ENCODE data around the gene ADCY2.

DNA sequence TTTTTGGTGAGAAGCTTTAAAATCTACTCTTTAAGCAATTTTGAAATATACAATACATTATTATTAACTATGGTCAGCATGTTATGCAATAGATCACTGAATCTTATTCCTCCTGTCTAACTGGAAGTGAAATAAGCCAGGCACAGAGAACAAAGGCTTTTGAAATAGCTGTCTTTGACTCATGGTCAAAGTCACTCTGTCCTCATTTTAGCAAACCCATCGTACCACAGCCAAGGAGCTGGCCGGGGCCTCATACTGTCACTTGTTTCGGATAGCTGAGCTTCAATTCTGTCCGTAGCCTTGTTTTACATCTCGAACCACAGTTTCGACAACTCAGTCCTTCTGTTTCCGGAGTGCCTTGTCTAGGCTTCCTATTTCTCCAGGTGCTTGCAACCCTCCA is 19.2 kb downstream of the ADCY2 start:
- TF ChIP-seq POLR2AphosphoS5 (IDR thresholded peaks at IDR 0.05; ENCODE audit: low read depth, low read length) = no peak
- no peak for TF ChIP-seq POLR2A (IDR thresholded peaks at IDR 0.05; ENCODE audit: low read depth, low read length)
- TF ChIP-seq TAF1 (IDR thresholded peaks at IDR 0.05; ENCODE audit: borderline replicate concordance, low read depth, low read length) = no peak

All from GM12892 (cell line).